ENCODE data around the gene PPID. TPM values are rescaled to one million over a fixed set of nuclear protein-coding genes. Genes with fewer than 3 reads are reported as not detected.

PPID gene
- total and polyA plus RNA-seq, 2 donors (not counting 3 experiments of a cell fraction or from before 2014, with no cell fraction given) = 11.5 to 25.7 TPM

DNA sequence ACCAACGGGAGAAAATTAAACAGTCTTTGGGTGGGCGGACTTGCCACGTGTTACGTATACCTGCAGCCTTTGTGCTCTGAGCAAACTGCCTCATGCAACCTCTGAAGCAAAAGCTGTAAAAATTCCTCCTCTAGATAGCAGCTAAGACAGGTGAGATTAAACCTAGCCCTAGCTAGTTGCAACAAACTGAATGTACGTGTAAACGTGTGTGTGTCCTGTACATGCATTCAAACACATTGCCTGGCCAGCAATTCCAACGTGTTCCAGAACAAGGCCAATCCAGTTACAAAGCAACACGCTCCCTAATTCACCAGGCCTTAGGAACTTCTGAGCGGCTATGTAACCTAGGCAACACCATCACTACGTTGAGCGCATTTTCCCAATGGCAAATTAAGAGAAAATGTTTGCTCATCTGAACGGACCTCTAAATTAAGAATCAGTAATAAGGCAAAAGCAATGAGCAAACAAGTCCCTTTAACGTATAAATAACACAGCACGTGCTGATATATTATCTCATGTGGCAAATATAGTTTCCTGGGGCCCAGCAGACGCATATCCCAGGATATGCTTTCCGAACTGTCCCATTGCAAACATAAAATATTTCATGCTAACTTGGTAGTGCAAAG lies 792 bp downstream of the PPID start:
- dilution Hi-C loops (cut with MboI; ENCODE audit: extremely low pct_ligation_motif_present, low sequenced_read_pairs) = no loop called here
- Histone ChIP-seq H3K27ac (ENCODE audit: insufficient read depth, low read depth, low read length) (peak overlapping the region; percentile 68), H3K4me1 (ENCODE audit: control insufficient read depth, extremely low read depth, insufficient read depth, low read length) (peaks cover 8% of the 10 kb centered on the region), H3K4me2 (ENCODE audit: insufficient read depth, low read length) (peak overlapping the region; percentile 89), H3K9me3 (replicated peaks; ENCODE audit: control insufficient read depth, insufficient read depth, low read length) (no peaks in the 10 kb centered on the region), H2AFZ (ENCODE audit: low read depth, low read length) (peak overlapping the region; percentile 84), H3K36me3 (ENCODE audit: control insufficient read depth in 2 of 2, extremely low read depth in 1 of 2, insufficient read depth in 2 of 2, low read length in 2 of 2) (peaks cover 4 to 24% of the 10 kb centered on the region in 2 experiments), H3K4me3 (replicated peaks in 1 of 3; ENCODE audit: insufficient read depth in 1 of 3, low read depth in 1 of 3, low read length in 3 of 3) (peak overlapping the region; percentile 67 to 87 (median 76)), H4K20me1 (replicated peaks; ENCODE audit: control insufficient read depth, extremely low read depth, insufficient read depth, low read length) (no peaks in the 10 kb centered on the region), H3K79me2 (ENCODE audit: control insufficient read depth, insufficient read depth, low read length) (peaks cover 23% of the 10 kb centered on the region), H3K9ac (replicated peaks; ENCODE audit: extremely low read depth, insufficient read depth, low read length) (peak overlapping the region; percentile 86), H3K9me1 (replicated peaks; ENCODE audit: control insufficient read depth, extremely low read depth, insufficient read depth, low read length) (no peaks in the 10 kb centered on the region), H3K27me3 (ENCODE audit: control insufficient read depth in 2 of 2, insufficient read depth in 2 of 2, low read length in 2 of 2) (no peaks in the 10 kb centered on the region)
- DNase-seq (ENCODE audit: low read depth, low spot score) (peak; percentile 51), FAIRE-seq (peak; percentile 70)
- TF ChIP-seq GATA2 (IDR thresholded peaks at IDR 0.05; ENCODE audit: insufficient read depth, insufficient read length, low read depth, low read length) = no peak
- TF ChIP-seq MAX (IDR thresholded peaks at IDR 0.05; ENCODE audit: insufficient read depth, insufficient read length) = no peak
- no peak for TF ChIP-seq POLR2A (IDR thresholded peaks at IDR 0.05; ENCODE audit: low read depth, low read length)
- TF ChIP-seq EZH2 (IDR thresholded peaks at IDR 0.05; ENCODE audit: borderline replicate concordance, low read depth, low read length, severe bottlenecking) = no peak
- no peak for TF ChIP-seq CTCF (IDR thresholded peaks at IDR 0.05; ENCODE audit: extremely low read depth in 1 of 2, insufficient read depth in 1 of 2, low read depth in 1 of 2, low read length in 2 of 2)
- TF ChIP-seq JUN (IDR thresholded peaks at IDR 0.05; ENCODE audit: borderline replicate concordance, insufficient read depth, insufficient read length, low read depth) = no peak
- TF ChIP-seq FOS (IDR thresholded peaks at IDR 0.05; ENCODE audit: borderline replicate concordance, insufficient read depth, low read length) = no peak
- intact Hi-C loops (cut with micrococcal nuclease) = loop anchor here (2.0 to 5.0 kb wide), 4 partner anchors 46 to 470 kb away; partner anchors contain the start of gene FNIP2
- BruUV-seq (replicated peaks) = no TSS peak
- ChIA-PET POLR2A (no interaction called here), CTCF (no interaction called here)

Data from endothelial cell of umbilical vein (primary cell).